NCI-H460 (cell line): ENCODE data around the gene FOXO4. TPM values are rescaled to one million over a fixed set of nuclear protein-coding genes. Genes with fewer than 3 reads are reported as not detected.

Source experiments
- DNase-seq: peaks from one replicate; pipeline ENCODE4 v3.0.0-alpha.2; 2016; ENCODE audit warnings: low read depth; ENCODE audit errors: extremely low read depth
- total RNA-seq: library from RNA; depleted of rRNA; stranded (reverse); fragments of >200 nt; shearing (Covaris generic); gene quantifications from 2 replicates; pipeline ENCODE4 v1.2.3, GENCODE V29; 2014

The FOXO4 gene
- total RNA-seq, 1 experiment from 2014 or later = 3.7 TPM

GRCh38 chrX:71098302-71098701, 2.7 kb downstream of the FOXO4 start:
- no peak for DNase-seq

- DNase-seq = no peak
Measured at GRCh38 chrX:71098951-71099506, 3.4 kb downstream of the FOXO4 start.

- DNase-seq = no peak
Measured at GRCh38 chrX:71099736-71100135, 4.1 kb downstream of the FOXO4 start.

- DNase-seq = no peak
Measured at GRCh38 chrX:71100581-71101505, 5.2 kb downstream of the FOXO4 start.

- DNase-seq = no peak
Measured at GRCh38 chrX:71102292-71102691, 6.6 kb downstream of the FOXO4 start.

GRCh38 chrX:71103110-71103983, 7.7 kb downstream of the FOXO4 start:
- DNase-seq = no peak

GRCh38 chrX:71105628-71106027, 10.0 kb downstream of the FOXO4 start:
- DNase-seq = no peak

GRCh38 chrX:71106427-71106826, 10.8 kb downstream of the FOXO4 start, which contains the start of gene CXorf65:
Gene CXorf65 (minus strand): TSS chrX:71106740. CDS start chrX:71106556, 184 bp downstream.
- DNase-seq = no peak

- DNase-seq = no peak
Measured at GRCh38 chrX:71107245-71107644, 11.6 kb downstream of the FOXO4 start.

- DNase-seq = no peak
Measured at GRCh38 chrX:71107762-71108360, 12.2 kb downstream of the FOXO4 start.

GRCh38 chrX:71109051-71109450, 13.4 kb downstream of the FOXO4 start:
- no peak for DNase-seq

- no peak for DNase-seq
Measured at GRCh38 chrX:71111141-71111843, 15.6 kb downstream of the FOXO4 start, which contains the start of gene IL2RG. Gene IL2RG (minus strand): TSS chrX:71111577. CDS start chrX:71111539, 38 bp downstream.

- no peak for DNase-seq
Measured at GRCh38 chrX:71111921-71112431, 16.3 kb downstream of the FOXO4 start.

- no peak for DNase-seq
Measured at GRCh38 chrX:71117358-71117757, 21.7 kb downstream of the FOXO4 start.

- peak; percentile 56 for DNase-seq
Measured at GRCh38 chrX:71118032-71118984, 22.7 kb downstream of the FOXO4 start, which contains the start of gene MED12. Gene MED12 (plus strand): TSS chrX:71118596. CDS start chrX:71118755, 159 bp downstream.

GRCh38 chrX:71118985-71119535, 23.4 kb downstream of the FOXO4 start:
- no peak for DNase-seq

GRCh38 chrX:71128166-71128833, 32.6 kb downstream of the FOXO4 start:
- no peak for DNase-seq
